CD14-positive monocyte (primary cell): ENCODE results near the gene ENTREP3. TPM values are rescaled to one million over a fixed set of nuclear protein-coding genes. Genes with fewer than 3 reads are reported as not detected.
"Not testable (repeated sequence)": the region's sequence is repeated elsewhere in the genome, so short reads cannot be mapped to it uniquely, and the experiment has no call there.

Experiments used
- DNase-seq, 3 donors: peaks; one replicate each; pipeline ENCODE4 v3.0.0-alpha.2; 2011 to 2022
- H2AFZ ChIP-seq: 2 replicates; pipeline ENCODE4 v1.6.0; 2012; ENCODE audit warnings: mild to moderate bottlenecking, low read depth, low read length, inconsistent platforms; ENCODE audit not compliant: insufficient read depth, poor library complexity, severe bottlenecking
- H3K27ac ChIP-seq, 2 donors: 1 replicate in 1 of 2; 2 replicates in 1 of 2; pipeline ENCODE4 v1.5.1; 2012 to 2013; ENCODE audit warnings: low read length in 2 of 2, control low read depth in 1 of 2, inconsistent platforms in 1 of 2, low read depth in 1 of 2, mild to moderate bottlenecking in 1 of 2
- H3K27me3 ChIP-seq, 2 donors: one replicate each; pipeline versions ENCODE4 v1.6.0 to v1.6.1; 2011 to 2013; ENCODE audit warnings: low read length in 2 of 2; ENCODE audit not compliant: control insufficient read depth in 2 of 2, insufficient read depth in 2 of 2
- H3K36me3 ChIP-seq, 2 donors: replicated peaks in 1 of 2; 1 replicate in 1 of 2; 2 replicates in 1 of 2; pipeline versions ENCODE4 v1.5.1 to v1.6.1; 2012 to 2013; ENCODE audit warnings: low read length in 2 of 2, control low read depth in 1 of 2, inconsistent platforms in 1 of 2, mild to moderate bottlenecking in 1 of 2; ENCODE audit not compliant: insufficient read depth in 2 of 2, control insufficient read depth in 1 of 2
- H3K4me1 ChIP-seq, 2 donors: 1 replicate in 1 of 2; 2 replicates in 1 of 2; pipeline versions ENCODE4 v1.5.1 to v1.6.1; 2012 to 2013; ENCODE audit warnings: low read length in 2 of 2, control low read depth in 1 of 2, inconsistent platforms in 1 of 2, mild to moderate bottlenecking in 1 of 2, moderate library complexity in 1 of 2; ENCODE audit not compliant: insufficient read depth in 2 of 2, control insufficient read depth in 1 of 2
- H3K4me2 ChIP-seq: replicated peaks from 2 replicates; pipeline ENCODE3; 2012; ENCODE audit warnings: low read length, moderate library complexity, mild to moderate bottlenecking; ENCODE audit not compliant: poor library complexity, severe bottlenecking; ENCODE audit errors: extremely low read depth
- H3K4me3 ChIP-seq, 3 experiments: fragments of 200-600 bp in 1 of 3; sonication (generic) in 1 of 3; replicated peaks in 1 of 3; 1 replicate in 2 of 3; 2 replicates in 1 of 3; pipeline ENCODE4 v1.5.1; 2011 to 2013; ENCODE audit warnings: low read length in 3 of 3, mild to moderate bottlenecking in 3 of 3, control low read depth in 2 of 3, low read depth in 2 of 3, inconsistent platforms in 1 of 3, moderate library complexity in 1 of 3
- H3K79me2 ChIP-seq: 2 replicates; pipeline ENCODE4 v1.6.0; 2012; ENCODE audit warnings: mild to moderate bottlenecking, control low read depth, inconsistent platforms, low read length, moderate library complexity; ENCODE audit not compliant: insufficient read depth
- H3K9ac ChIP-seq: 2 replicates; pipeline ENCODE4 v1.6.0; 2017; ENCODE audit warnings: low read length, mild to moderate bottlenecking; ENCODE audit not compliant: insufficient read depth, poor library complexity, severe bottlenecking
- H3K9me3 ChIP-seq, 2 donors: replicated peaks in 1 of 2; 1 replicate in 1 of 2; 2 replicates in 1 of 2; pipeline versions ENCODE4 v1.5.1 to v1.6.1; 2012 to 2013; ENCODE audit warnings: low read length in 2 of 2, control low read depth in 1 of 2; ENCODE audit not compliant: control insufficient read depth in 1 of 2, insufficient read depth in 1 of 2
- H4K20me1 ChIP-seq: 2 replicates; pipeline ENCODE4 v1.6.0; 2012; ENCODE audit warnings: mild to moderate bottlenecking, low read length, control low read depth, moderate library complexity; ENCODE audit not compliant: insufficient read depth
- H3K27ac Mint-ChIP-seq, 7 donors: one replicate each; pipeline ENCODE4 v1.8.0; 2020; ENCODE audit warnings: mild to moderate bottlenecking in 7 of 7, mixed read lengths in 7 of 7, moderate library complexity in 6 of 7, inconsistent platforms in 2 of 7
- H3K27me3 Mint-ChIP-seq, 3 donors: one replicate each; pipeline ENCODE4 v1.8.0; 2021 to 2022; ENCODE audit warnings: low read depth in 3 of 3, mild to moderate bottlenecking in 3 of 3, mixed read lengths in 3 of 3, moderate library complexity in 3 of 3, inconsistent platforms in 1 of 3
- H3K36me3 Mint-ChIP-seq, 2 donors: one replicate each; pipeline ENCODE4 v1.8.0; 2020; ENCODE audit warnings: mixed read lengths in 2 of 2, inconsistent platforms in 1 of 2, mild to moderate bottlenecking in 1 of 2
- H3K4me1 Mint-ChIP-seq: one replicate; pipeline ENCODE4 v1.8.0; 2020; ENCODE audit warnings: mild to moderate bottlenecking, mixed read lengths
- H3K4me3 Mint-ChIP-seq, 2 donors: one replicate each; pipeline ENCODE4 v1.8.0; 2020; ENCODE audit warnings: mild to moderate bottlenecking in 2 of 2, mixed read lengths in 2 of 2, moderate library complexity in 1 of 2
- H3K9me3 Mint-ChIP-seq, 7 donors: one replicate each; pipeline ENCODE4 v1.8.0; 2020 to 2022; ENCODE audit warnings: mixed read lengths in 7 of 7, mild to moderate bottlenecking in 6 of 7, moderate library complexity in 6 of 7, inconsistent platforms in 2 of 7
- CTCF ChIP-seq: fragments of 200-600 bp; IDR thresholded peaks from one replicate; pipeline ENCODE4 v1.8.0; 2022; ENCODE audit warnings: antibody characterized with exemption, mild to moderate bottlenecking
- WGBS: methylation state at CpG from one replicate; pipeline ENCODE4 v1.1.5; 2013; ENCODE audit warnings: missing lambda C conversion rate; ENCODE audit not compliant: insufficient coverage; 5-methylcytosine and 5-hydroxymethylcytosine counted together
- intact Hi-C, 2 donors: fragments of 100-400 bp; cut with micrococcal nuclease; formaldehyde crosslinking; loops; one replicate each; pipeline versions ENCODE4 v1.15.0 to v1.15.1; 2023
- polyA plus RNA-seq, 3 donors: library from polyadenylated mRNA; depleted of rRNA in 1 of 3; unstranded in 2 of 3; stranded (reverse) in 1 of 3; fragments of 300-500 nt in 2 of 3; fragments of >200 nt in 1 of 3; fragmentation: Illumina TruSeq in 2 of 3; gene quantifications; 1 replicate in 2 of 3; 2 replicates in 1 of 3; pipeline ENCODE4 v1.2.3, GENCODE V29; 2012 to 2021

Gene ENTREP3
- polyA plus RNA-seq, 3 donors, result 0.87 to 7.5 (median 1.9) TPM

- Histone ChIP-seq H4K20me1 (no peaks in the 10 kb centered on the region), H3K36me3 (no peaks in the 10 kb centered on the region), H3K27ac (peak overlapping the region; percentile 43 to 71), H3K27me3 (no peaks in the 10 kb centered on the region), H3K9me3 (no peaks in the 10 kb centered on the region), H3K4me2 (peak overlapping the region; percentile 41), H3K79me2 (peaks cover 18% of the 10 kb centered on the region), H3K4me3 (peak overlapping the region in 1 of 3 experiments; percentile 23), H2AFZ (no peak overlapping the region), H3K9ac (no peak overlapping the region), H3K4me1 (peaks cover 89 to 94% of the 10 kb centered on the region in 2 donors)
- Mint-ChIP-seq H3K27me3 (peaks cover 0 to 4% (median 0%) of the 10 kb centered on the region in 3 donors), H3K4me3 (no peak overlapping the region), H3K9me3 (no peaks in the 10 kb centered on the region), H3K36me3 (no peaks in the 10 kb centered on the region), H3K27ac (peak overlapping the region; percentile 23 to 95 (median 91)), H3K4me1 (peaks cover 78% of the 10 kb centered on the region)
- no peak for TF ChIP-seq CTCF
- DNase-seq, result peak; percentile 56 to 75 (median 63)
- intact Hi-C loops, result no loop called here
- WGBS, result 0% methylated on average over 1 of the region's 7 CpGs
Observed at GRCh38 chr1:155223047-155223446, 32.2 kb downstream of the ENTREP3 start.

- H3K79me2 ChIP-seq, H3K4me3 ChIP-seq, H2AFZ ChIP-seq, intact Hi-C loops, H3K9me3 Mint-ChIP-seq, H3K36me3 ChIP-seq, H4K20me1 ChIP-seq, H3K9me3 ChIP-seq, H3K4me3 Mint-ChIP-seq, H3K36me3 Mint-ChIP-seq, H3K9ac ChIP-seq, H3K27me3 Mint-ChIP-seq, H3K27me3 ChIP-seq: not testable (repeated sequence)
- Histone ChIP-seq H3K27ac (peak overlapping the region; percentile 83 to 86), H3K4me2 (peak overlapping the region; percentile 35), H3K4me1 (peaks cover 67 to 75% of the 10 kb centered on the region in 2 donors)
- WGBS, result 100% methylated on average over 1 of the region's 10 CpGs
- Mint-ChIP-seq H3K27ac (peak overlapping the region; percentile 93 to 98 (median 97)), H3K4me1 (peaks cover 65% of the 10 kb centered on the region)
- DNase-seq, result peak; percentile 32 to 72 (median 40)
Observed at GRCh38 chr1:155220211-155220965, 34.9 kb downstream of the ENTREP3 start.
